Ureter (tissue), 1 donor: ENCODE data around the gene CADM3. TPM values are rescaled to one million over a fixed set of nuclear protein-coding genes. Genes with fewer than 3 reads are reported as not detected.

Experiments used
- total RNA-seq: library from RNA; stranded (reverse); gene quantifications from one replicate; pipeline ENCODE4 v1.2.4, GENCODE V29; 2023
- donor health status: DM: yes; HTN: yes; CAD: no.

CADM3 gene
- total RNA-seq, 1 donor from 2014 or later = 4.2 TPM

Other genes with a start within 250 kb of the CADM3 start
- gene PYHIN1, start 240.1 kb upstream of the CADM3 start, total RNA-seq = 2.1 TPM
- gene IFI16, start 161.7 kb upstream of the CADM3 start, total RNA-seq = 93.0 TPM
- 2.9 TPM for gene AIM2, start 94.8 kb upstream of the CADM3 start, total RNA-seq
- 164 TPM for gene ACKR1, start 33.3 kb downstream of the CADM3 start, total RNA-seq
- 0.99 TPM for gene FCER1A, start 130.7 kb downstream of the CADM3 start, total RNA-seq